Cardiac muscle cell (in vitro differentiated cells and primary cell): ENCODE data around the gene KDM3B. TPM values are rescaled to one million over a fixed set of nuclear protein-coding genes. Genes with fewer than 3 reads are reported as not detected.

Source experiments
- DNase-seq, 2 donors: peaks; one replicate each; pipeline versions ENCODE4 v3.0.0 to v3.0.0-alpha.2; 2010 to 2017; ENCODE audit warnings: low read depth in 1 of 2, low spot score in 1 of 2
- H3K27ac ChIP-seq: fragments of 200-600 bp; sonication (generic); 2 replicates; pipeline ENCODE4 v1.5.1; 2016
- H3K27me3 ChIP-seq: fragments of 200-600 bp; sonication (generic); 2 replicates; pipeline ENCODE4 v1.6.0; 2016; ENCODE audit warnings: control low read depth
- H3K36me3 ChIP-seq: fragments of 200-600 bp; sonication (generic); 2 replicates; pipeline ENCODE4 v1.5.1; 2016; ENCODE audit warnings: control low read depth
- H3K4me1 ChIP-seq: fragments of 200-600 bp; sonication (generic); 2 replicates; pipeline ENCODE4 v1.8.1; 2017; ENCODE audit warnings: low read depth, mild to moderate bottlenecking, mixed run types
- H3K4me3 ChIP-seq: fragments of 200-600 bp; sonication (generic); 2 replicates; pipeline ENCODE4 v1.5.1; 2016; ENCODE audit warnings: mild to moderate bottlenecking
- H3K9me3 ChIP-seq: fragments of 200-600 bp; sonication (generic); 2 replicates; pipeline ENCODE4 v1.5.1; 2017; ENCODE audit warnings: low read depth, mild to moderate bottlenecking, control low read depth
- polyA plus RNA-seq: library from polyadenylated mRNA; unstranded; fragments of >200 nt; fragmentation: Nextera tagmentation; extraction: Ambion mirVana; gene quantifications from 2 replicates; pipeline ENCODE4 v1.2.1, GENCODE V29; 2016
- total RNA-seq: library from RNA; depleted of rRNA; stranded (reverse); fragments of >200 nt; gene quantifications from 2 replicates; pipeline ENCODE4 v1.2.3, GENCODE V29; 2016
- TF ChIP-seq, protein P1 (sequence below): IDR thresholded peaks from 2 replicates; pipeline ENCODE4 v1.5.1; 2012; ENCODE audit warnings: low read depth, mild to moderate bottlenecking, low read length

Gene KDM3B
- total and polyA plus RNA-seq, 2 experiments from 2014 or later = 36.5 to 99.2 TPM

GRCh38 chr5:138351056-138351455, 1.4 kb upstream of the KDM3B start:
- DNase-seq = peak in 1 of 2 donors; percentile 70
- H3K4me3 ChIP-seq = no peak overlapping the region
- no peak overlapping the region for H3K27ac ChIP-seq
- no peaks in the 10 kb centered on the region for H3K9me3 ChIP-seq
- peaks cover 13% of the 10 kb centered on the region for H3K36me3 ChIP-seq
- TF ChIP-seq, protein P1, sequence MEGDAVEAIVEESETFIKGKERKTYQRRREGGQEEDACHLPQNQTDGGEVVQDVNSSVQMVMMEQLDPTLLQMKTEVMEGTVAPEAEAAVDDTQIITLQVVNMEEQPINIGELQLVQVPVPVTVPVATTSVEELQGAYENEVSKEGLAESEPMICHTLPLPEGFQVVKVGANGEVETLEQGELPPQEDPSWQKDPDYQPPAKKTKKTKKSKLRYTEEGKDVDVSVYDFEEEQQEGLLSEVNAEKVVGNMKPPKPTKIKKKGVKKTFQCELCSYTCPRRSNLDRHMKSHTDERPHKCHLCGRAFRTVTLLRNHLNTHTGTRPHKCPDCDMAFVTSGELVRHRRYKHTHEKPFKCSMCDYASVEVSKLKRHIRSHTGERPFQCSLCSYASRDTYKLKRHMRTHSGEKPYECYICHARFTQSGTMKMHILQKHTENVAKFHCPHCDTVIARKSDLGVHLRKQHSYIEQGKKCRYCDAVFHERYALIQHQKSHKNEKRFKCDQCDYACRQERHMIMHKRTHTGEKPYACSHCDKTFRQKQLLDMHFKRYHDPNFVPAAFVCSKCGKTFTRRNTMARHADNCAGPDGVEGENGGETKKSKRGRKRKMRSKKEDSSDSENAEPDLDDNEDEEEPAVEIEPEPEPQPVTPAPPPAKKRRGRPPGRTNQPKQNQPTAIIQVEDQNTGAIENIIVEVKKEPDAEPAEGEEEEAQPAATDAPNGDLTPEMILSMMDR = no peak
- H3K4me1 ChIP-seq = peaks cover 20% of the 10 kb centered on the region
- H3K27me3 ChIP-seq = no peaks in the 10 kb centered on the region

DNA sequence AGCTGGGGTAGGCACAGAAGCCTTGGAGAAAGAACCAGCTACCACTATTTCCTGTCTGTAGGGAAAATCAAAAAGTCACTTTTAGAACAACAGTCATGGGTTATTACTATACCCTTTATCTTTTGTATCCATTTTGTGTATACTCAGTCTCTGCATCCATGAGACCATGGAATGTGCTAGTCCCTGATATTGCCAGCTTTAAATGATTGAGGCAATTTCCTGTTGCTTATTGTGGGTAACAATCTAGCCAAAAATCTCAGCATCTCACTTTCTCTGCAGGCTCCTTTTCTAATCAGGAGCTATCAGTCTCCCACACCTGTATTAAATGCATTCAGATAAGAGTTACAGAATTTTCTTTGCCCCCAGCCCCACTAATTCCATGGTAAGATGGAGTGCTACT, 968 bp upstream of the KDM3B start:
- no peak for DNase-seq
- H3K27ac ChIP-seq = no peak overlapping the region
- TF ChIP-seq, protein P1 = no peak
- H3K27me3 ChIP-seq = no peaks in the 10 kb centered on the region
- peaks cover 20% of the 10 kb centered on the region for H3K4me1 ChIP-seq
- peaks cover 12% of the 10 kb centered on the region for H3K36me3 ChIP-seq
- H3K4me3 ChIP-seq = no peak overlapping the region
- H3K9me3 ChIP-seq = no peaks in the 10 kb centered on the region

GRCh38 chr5:138352722-138353559, 456 bp downstream of the KDM3B start:
- no peaks in the 10 kb centered on the region for H3K27me3 ChIP-seq
- H3K27ac ChIP-seq = peak overlapping the region; percentile 98
- DNase-seq = peak; percentile 66 to 67
- TF ChIP-seq, protein P1 = no peak
- H3K36me3 ChIP-seq = peaks cover 3% of the 10 kb centered on the region
- no peaks in the 10 kb centered on the region for H3K9me3 ChIP-seq
- peaks cover 20% of the 10 kb centered on the region for H3K4me1 ChIP-seq
- peak overlapping the region; percentile 81 for H3K4me3 ChIP-seq

- peak overlapping the region; percentile 98 for H3K27ac ChIP-seq
- peaks cover 20% of the 10 kb centered on the region for H3K4me1 ChIP-seq
- no peaks in the 10 kb centered on the region for H3K36me3 ChIP-seq
- peak overlapping the region; percentile 81 for H3K4me3 ChIP-seq
- no peaks in the 10 kb centered on the region for H3K27me3 ChIP-seq
- TF ChIP-seq, protein P1 = no peak
- H3K9me3 ChIP-seq = no peaks in the 10 kb centered on the region
- no peak for DNase-seq
These were observed 1.1 kb downstream of the KDM3B start for GRCh38 chr5:138353560-138354080.

DNA sequence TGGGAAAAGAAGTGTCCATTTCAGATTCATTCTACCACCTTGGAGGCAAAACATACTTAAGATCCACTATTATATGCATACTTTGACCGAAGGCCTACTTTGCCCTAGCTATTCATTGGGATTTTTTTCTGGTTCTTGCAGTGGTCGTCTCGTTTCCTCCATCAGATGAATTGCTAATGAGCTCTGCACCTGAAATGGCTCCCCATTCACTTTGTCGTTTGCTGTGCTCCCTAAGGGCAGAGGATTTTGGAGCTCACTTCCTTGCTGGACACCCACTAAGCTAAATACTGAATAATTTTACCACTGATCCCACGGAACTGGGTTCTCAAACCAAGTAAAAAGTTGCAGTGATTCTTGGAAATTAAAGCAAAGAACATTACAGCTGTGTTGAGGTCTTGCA, 1.9 kb downstream of the KDM3B start:
- Histone ChIP-seq H3K4me3 (peak overlapping the region; percentile 81), H3K36me3 (no peaks in the 10 kb centered on the region), H3K9me3 (no peaks in the 10 kb centered on the region), H3K27me3 (no peaks in the 10 kb centered on the region), H3K4me1 (peaks cover 20% of the 10 kb centered on the region), H3K27ac (peak overlapping the region; percentile 98)
- DNase-seq = no peak
- TF ChIP-seq, protein P1 = no peak
